HG03571 (cell line): ENCODE data around the gene SIAH2.
"Not testable (repeated sequence)": the region's sequence is repeated elsewhere in the genome, so short reads cannot be mapped to it uniquely, and the experiment has no call there.

Experiments used
- ATAC-seq: cut with Tn5 transposase; IDR thresholded peaks from one replicate; pipeline ENCODE4 v1.9.1; 2021; ENCODE audit not compliant: unreplicated experiment

SIAH2 gene, protein sequence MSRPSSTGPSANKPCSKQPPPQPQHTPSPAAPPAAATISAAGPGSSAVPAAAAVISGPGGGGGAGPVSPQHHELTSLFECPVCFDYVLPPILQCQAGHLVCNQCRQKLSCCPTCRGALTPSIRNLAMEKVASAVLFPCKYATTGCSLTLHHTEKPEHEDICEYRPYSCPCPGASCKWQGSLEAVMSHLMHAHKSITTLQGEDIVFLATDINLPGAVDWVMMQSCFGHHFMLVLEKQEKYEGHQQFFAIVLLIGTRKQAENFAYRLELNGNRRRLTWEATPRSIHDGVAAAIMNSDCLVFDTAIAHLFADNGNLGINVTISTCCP

DNA sequence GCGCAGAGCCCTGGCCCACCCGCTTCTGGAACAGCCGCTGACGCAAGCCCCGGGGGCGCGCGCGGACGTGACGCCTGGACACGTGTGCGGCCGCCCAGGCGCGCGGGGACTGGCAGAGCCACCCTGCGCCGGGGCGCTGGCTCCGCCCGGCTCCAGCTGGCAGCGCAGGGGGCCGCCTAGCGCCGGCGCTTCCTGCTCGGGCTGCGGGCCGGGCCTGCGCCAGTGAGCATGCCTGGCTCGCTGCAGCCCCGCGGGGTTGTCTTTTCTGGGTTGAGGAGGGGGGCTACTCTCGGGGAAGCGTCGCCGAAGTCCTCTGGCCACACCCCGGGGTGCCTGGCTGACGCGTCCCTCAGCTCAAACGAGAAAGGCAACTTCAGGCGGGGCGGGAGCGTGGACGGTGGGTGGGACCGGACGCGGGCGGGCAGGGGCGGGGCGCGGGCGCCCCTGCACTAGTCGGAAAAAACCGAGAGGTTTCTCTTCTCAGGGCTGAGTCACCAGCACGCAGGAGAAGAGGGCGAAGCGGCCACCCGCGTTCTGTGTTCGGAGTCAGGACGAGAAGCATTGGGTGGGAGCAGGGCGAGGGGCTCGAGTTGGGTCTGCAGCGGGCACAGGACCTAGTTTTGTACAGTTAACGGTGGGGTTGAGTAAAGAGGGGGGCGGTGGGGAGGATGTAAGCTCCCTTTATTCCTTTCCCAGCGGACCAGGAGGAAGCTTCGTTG lies at the start of gene SIAH2:
Gene SIAH2, minus strand, starts transcription at position 48 of the 719 bp plus-strand sequence. CDS start 320 bp downstream, outside the sequence.
- peak; percentile 56 for ATAC-seq

DNA sequence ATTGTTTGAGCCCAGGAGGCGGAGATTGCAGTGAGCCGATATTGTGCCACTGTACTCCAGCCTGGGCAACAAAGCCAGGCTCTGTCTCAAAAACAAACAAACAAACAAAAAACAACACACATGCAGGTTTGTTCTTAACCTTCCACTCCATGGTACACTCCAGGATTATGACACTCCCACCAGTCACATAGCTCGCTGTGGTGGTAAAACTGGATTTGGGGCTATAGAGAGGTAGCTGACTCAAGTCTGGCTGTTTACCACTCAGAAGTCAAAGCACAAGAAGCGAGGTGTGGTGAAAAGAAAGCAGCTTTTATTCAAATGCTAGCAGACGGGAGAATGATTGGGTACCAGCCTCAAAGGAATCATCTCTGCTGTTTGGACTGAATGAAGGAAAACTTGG lies 49.0 kb upstream of the SIAH2 start:
- ATAC-seq: no peak

DNA sequence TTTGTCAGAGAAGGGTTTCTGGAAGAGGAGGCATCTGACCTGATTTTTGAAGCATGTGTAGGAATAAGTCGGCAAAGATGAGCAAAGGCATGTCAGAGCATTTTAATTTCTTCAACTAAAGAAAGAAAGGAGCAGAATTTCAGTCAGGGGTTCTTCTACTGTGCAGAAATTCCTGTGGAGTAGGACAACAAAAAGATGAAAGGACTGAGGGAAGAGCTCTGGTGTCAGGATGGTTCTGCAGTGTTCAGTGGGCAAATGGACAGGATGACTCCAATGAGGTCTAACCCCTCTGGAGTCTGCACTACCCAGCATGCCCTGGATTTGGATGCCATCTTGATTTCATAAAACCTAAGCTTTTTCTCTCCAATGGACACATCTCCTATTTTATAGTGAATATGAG lies 47.7 kb upstream of the SIAH2 start:
- no peak for ATAC-seq

DNA sequence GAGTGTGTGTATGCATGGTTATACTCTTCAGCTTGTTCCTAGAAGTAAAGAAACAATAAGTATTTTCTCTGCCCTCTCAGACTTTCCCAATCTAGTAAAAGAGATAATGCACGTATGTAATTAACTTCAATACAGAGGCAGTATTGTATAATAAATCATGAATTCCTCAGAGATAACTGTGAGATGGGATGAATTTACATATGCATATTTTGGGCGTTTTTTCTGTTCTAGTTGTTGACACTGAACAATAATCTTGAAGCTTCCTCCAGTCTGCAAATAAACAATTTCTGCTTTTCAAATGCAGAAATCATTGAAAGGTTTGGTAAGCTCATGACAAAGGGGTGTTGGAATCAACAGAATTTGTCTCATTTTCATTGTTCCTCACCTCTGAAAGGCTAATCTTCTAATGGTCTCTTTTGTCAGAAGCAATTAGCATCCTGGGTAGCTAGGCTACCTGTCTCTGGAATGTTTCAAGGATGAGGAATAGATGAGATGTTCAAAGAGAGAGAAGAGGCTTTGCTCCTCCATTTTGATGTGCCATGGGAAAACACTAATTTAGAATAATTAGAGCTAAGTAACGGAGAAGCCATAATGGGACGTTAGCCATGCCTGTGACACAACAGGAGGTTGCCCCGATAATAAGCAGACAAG lies 43.3 kb upstream of the SIAH2 start:
- no peak for ATAC-seq

DNA sequence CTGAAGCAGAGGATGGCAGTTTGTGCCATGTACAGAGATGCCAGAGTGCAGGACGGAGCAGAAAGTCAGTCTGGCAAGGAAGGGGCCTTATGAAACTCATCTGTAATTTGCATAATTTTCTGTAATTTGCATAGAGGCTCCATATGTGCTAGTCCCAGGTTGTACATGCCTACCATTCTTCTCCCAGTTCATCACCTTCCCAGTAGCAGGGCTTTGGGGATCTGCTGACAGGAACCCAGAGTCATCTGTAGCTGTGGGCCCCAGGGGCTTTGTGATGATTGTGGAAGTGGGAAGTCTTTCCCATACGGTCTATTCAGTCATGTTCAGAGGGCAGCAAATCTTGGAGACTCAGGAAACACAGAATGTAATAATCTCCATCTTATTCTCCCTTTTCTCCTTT lies 42.4 kb upstream of the SIAH2 start:
- ATAC-seq: no peak

DNA sequence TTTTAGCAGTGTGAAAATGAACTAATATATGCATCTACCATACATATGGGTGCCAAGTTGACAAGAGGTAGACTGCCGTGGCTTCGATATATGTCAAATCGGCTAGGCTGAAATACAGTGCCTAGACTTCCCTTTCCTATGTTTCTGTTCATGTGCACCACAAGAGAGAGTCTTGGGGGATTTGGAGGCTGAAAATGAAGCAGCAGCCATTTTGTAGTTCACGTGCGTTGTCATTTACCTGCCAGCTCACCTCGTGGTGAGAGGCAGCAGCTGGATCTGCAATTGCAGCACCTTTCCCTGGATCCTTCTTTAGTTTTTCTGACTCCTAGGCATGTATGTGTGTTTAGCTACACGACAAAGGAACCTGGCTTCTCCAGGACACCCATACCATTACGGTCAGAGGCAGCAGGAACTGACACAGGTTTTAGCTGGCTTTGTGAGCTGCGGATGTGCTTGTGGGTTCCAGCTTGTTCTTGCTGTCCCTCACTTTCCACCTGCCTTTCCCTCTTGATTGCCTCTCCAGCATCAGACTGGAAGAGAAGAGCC lies 40.5 kb upstream of the SIAH2 start:
- ATAC-seq: no peak

DNA sequence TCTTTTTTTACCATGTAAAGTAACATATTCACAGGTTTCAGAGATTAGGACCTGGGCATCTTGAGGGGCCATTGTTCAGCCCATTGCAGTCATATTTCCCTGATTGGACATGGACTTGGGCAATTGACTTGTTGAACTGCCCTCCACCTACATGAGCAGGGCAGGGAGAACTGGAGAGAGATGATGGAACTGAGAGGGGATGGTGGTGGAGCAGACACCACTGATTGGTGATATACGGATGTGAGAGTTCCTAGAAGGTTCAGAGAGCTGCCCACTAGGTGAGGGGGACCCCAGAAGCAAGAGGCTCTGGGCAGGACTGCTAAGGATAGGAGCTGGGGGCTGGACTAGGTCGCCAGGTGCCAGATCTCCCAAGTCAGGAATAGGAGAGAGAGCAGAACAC lies 37.8 kb upstream of the SIAH2 start:
- ATAC-seq: no peak

DNA sequence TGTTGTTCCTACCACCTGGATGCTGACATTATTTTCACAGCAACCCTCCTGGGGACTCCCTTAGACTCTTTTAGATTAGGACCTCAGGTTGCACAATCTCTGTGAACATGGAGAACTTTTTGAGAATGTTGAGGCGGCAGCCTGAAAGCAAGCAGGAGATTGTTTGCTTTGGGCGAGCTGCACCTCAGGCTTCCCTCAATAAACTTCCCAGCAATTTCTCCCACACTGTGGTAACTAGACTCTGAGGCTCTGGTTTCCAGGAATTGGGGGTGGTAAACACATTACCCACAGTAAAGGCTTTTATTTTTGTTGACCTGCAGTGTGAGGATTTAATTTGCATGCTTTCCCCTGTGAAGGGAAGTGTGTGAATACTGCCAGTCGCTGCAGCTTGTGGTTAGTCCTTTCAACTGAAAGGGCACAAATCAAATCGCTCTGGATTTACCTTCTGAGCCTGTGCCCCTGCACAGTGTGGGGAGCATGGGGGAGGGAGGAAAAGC lies 35.2 kb upstream of the SIAH2 start:
- ATAC-seq: no peak

DNA sequence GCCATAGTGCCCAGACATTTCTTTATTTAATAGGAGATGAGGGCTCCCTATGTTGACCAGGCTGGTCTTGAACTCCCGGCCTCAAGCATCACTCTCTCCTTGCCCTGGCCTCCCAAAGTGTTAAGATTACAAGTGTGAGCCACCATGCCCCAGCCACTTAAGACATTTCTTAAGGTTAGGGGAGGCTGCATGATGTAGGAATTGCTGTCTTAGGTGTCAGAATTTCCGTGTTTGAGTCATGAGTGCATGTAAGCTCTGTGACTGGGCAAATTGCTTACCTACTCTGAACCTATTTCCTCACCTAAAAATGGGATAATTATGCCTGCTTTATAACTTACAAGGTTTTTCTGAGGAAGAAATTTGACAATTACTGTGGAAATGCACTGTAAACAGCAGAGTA lies 34.2 kb upstream of the SIAH2 start:
- ATAC-seq: no peak

DNA sequence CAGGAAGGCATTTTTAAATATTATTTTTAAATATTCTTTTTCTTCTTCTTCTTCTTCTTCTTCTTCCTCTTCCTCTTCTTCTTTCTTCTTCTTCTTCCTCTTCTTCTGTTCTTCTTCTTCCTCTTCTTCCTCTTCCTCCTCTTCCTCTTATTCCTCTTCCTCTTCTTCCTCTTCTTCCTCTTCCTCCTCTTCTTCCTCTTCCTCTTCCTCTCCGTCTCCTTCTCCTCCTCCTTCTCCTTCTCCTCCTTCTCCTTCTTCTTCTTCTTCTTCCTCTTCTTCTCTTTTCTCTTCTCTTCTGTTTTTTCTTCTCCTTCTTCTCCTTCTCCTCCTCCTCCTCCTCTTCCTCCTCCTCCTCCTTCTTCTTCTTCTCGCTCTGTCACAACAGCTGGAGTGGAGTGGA lies 33.6 kb upstream of the SIAH2 start:
- ATAC-seq: not testable (repeated sequence)

DNA sequence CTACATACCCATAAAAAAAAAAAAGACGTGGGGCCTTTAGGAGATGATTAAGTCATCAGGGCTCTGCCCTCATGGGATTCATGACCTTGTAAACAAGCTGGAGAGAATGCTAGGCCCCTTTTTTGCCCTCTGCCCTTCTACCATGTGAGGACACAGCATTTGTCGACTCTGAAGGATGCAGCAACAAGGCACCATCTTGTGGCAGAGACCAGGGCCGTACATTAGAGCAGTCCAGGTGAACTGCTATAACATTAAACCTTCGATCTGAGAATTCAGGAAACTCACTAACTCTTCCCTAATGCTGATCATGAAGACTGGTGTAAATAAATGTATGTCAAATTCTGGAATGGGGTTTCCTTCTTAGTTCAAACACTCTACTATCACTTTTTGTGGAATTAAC lies 30.7 kb upstream of the SIAH2 start:
- no peak for ATAC-seq

DNA sequence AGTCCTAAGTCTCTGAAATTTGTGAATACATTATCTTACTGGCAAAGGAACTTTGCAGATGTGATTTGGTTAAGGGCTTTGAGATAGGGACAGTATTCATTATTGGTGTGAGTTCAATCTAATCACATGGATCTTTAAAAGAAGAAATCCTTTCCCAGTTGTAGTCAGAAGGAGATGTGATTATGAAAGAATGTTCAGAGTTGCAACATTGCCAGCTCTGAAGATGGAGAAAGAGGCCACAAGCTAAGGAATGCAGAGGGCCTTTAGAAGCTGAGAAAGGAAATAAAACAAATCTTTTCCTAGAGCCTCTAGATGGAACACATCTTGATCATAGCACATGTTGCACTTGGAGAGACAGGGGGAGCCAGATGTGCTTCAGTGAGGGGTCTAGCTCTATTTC lies 27.7 kb upstream of the SIAH2 start:
- no peak for ATAC-seq

DNA sequence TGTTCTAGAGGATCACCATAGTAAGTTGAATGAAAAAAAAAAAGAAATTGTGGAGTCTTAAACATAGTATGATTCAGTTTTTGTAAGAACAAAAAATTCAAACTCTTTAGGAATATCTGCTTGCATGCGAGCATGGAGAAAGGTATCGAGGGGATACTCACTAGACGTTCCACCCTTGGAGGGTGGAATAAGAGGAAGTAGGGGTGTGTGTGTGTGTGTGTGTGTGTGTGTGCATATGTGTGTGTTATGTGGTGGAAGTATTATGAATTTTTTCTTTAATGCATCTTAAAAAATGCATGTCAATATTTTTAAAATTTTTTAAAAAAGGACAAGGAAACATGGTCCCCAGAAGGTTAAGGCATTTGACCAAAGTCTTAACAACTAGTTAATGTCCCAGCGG lies 26.5 kb upstream of the SIAH2 start:
- no peak for ATAC-seq

DNA sequence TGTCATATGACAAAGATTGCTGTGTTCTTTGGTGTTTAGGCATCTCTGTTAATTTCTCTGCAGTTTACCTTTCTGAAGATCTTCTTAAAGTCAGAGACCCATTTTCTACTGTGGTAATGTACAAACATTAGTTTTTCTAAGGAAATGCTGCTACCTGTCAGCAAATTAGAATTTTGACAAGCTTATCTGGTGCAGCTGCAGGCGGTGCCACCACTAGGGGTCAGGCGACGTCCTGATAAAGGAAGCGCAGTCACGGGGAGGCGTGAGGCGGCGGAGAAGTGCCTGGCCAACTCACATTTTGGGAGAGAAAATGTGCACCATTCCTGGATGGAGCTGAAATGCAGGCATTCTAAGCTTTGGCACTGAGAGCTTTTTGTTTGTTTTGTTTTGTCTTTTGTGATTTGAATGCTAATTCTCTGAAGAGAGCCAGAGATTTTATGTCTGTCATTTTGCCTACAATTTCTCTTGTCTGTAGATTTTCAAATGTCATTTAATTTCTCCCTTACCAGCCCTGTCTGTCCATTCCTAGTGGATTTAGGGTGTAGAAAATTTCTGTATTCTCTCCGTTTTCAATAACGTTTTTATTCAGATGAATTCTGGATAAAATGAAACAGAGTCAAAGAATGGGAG lies 24.9 kb upstream of the SIAH2 start:
- peak; percentile 78 for ATAC-seq

DNA sequence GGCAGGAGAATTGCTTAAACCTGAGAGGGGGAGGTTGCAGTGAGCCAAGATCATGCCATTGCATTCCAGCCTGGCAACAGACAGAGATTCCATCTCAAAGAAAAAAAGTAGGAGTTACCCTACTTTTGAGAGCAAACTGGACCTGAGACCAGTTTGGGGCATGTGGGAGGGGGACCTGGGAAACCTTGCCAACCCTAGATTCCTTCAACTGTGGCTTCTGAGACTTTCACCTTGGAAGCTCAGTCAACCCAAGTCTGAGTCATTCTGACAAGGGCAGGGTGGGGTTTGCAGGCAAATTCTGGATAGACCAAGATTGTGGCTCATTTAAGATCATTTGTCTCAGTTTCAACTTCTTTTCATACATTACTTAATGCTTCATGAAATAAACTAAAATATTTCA lies 23.8 kb upstream of the SIAH2 start:
- ATAC-seq: no peak

DNA sequence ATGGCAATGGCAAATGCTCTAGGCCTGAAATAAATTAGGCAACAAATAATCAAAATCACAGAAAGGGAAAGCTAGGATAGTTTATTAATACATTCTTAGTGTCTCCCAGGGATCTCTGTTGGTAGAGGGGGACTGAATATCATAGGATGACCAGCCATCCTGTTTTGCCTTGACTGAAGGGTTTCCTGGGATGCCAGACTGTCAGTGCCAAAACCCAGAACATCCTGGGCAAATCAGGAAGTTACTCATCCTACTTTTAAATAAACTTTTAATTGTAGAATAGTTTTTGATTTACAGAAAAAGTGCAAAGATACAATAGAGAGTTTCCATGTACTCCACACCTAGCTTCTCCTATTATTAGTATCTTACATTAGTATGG lies 21.8 kb upstream of the SIAH2 start:
- no peak for ATAC-seq

DNA sequence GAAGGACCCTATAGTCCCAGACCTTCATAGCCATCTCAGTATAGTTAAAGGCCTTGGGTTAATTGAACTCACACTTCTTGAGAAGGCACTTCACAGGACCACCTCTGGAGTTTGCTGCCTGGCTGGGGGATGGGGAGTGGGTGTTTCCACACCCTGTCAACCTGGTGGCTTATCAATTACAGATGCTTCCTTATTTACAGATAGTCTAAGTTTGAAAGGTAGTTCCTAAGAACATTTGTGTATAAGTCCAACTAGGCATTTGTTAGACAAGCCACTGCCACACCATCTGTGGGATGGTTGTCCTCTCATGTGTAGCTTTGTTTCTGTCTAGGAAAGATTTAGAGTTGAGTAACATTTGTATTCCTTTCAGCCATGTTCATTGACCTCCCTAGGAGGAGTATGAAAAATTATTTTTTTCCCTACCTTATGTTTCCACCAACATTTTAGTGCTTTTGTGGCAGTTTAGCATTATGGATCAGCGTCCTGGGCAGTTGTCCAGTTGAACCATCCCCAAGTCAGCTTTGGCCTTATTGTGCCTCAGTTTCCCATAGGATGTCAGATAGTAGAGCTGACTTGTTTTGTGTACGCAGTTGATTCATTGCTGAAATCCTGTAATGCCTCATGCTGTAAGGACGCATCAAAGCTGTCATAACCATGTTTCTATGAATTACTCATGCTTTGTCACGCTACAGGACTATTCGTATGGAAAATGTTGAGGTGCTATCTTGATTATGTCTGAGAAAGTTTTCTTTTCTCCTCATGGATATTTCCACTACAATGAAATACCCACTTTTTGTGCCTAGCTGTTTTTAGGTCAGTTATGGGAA lies 21.2 kb upstream of the SIAH2 start:
- ATAC-seq: no peak

DNA sequence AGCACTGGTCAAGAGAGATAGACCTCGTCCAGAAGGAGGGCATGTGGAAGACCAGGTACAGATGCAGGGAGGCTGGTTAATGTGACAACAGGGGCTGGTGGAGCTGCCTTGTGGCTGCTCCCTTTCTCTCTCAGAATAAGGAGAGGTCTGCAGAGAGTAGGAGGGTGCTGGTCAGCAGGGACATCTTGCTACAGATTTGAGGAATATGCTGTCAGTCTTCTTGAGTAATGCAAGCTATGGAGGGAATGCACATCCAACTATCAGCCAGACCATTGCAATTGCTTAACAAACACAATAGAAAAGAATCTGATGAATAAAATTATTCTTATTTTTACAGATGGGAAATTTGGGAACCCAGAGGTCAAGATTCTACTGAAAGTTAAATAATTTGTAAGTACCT lies 20.3 kb upstream of the SIAH2 start:
- ATAC-seq: no peak

DNA sequence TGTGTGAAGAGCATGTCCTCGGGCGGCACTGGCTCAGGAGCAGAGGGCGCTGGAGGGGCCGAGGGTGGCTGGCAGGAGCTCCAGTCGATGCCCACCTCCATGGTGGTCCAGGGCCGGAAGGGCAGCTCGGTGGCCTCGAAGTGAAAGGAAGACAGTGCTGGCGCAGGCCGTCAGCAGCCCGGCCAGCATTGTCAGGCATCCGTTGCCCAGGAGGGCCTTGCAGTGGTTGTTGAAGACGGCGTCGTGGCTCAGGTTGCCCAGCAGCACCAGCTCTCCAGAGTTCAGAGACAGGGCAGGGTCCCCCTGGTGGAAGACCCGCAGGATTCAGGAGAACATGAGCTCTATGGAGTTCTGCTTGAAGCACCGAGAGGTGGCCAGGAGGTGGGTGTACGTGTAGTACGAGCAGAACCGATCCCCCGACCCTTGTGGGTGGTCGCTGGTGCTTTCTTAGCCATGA lies 16.5 kb upstream of the SIAH2 start:
- ATAC-seq: no peak

DNA sequence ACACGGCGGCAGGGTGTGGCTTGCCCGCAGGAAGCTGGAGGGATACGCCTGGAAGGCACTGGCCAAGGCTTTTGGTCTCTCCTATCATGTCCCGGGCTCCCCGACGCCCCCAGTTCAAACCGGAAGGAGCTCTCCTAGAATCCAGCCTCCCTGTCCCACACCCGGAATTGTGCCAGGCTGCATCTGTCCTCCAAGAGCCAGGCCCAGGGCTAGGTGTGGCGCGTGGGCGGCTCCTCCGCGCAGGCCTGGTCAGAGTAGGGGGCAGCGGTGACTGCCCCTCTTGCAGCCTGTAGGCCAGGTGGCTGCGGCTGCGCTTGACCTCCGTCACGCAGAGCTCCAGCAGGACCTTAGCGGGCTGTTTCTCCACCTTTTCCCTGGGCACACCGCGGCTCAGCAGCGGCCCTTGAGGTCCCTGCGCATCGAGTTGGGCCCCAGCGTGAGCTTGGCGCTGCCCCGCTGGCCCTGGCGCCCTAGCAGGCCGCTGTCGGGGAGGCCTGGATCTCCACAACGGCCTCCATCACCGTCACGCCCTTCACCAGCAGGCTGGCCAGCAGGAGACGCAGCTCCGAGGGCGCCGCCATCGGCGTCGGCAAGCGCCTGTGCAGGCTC lies 15.9 kb upstream of the SIAH2 start:
- no peak for ATAC-seq
